Stimulated activated CD8-positive, alpha-beta memory T cell treated with anti-CD3 and anti-CD28 coated beads, Interleukin-7, amount 100 ng/mL, for 48 hours (primary cell): ENCODE data around the gene RIPOR2.

ENCODE experiments used
- DNase-seq, 2 donors: peaks; one replicate each; pipeline ENCODE4 v3.0.0-alpha.2; 2020; ENCODE audit warnings: low read depth in 1 of 2; ENCODE audit errors: extremely low read depth in 1 of 2

RIPOR2 gene

DNA sequence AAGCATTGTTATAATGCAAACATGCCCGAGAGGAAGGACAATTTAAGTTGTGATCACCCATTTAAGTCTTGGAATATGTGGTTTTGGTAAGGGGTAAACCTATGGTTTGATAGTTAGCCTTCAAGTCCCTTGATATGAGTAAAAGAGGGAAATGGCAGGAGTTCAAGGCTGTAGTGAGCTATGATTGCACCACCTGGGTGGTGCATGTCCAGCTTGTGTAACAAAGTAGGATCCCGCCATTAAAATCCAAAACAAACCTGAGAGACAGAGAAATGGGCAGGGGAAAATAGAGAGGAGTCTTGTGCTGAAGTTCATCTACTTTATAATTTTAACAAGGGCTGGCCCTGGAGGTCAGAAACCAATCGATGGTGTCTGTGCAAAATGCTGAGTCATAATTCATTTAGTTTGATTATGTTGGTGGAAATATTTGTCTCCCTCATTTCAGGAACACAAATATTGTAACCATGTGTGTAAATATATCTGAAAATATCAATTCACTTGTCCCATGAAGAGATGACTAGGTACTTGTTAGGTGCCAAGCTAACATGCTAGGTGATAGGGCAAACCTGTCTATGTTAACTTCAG lies 113.8 kb downstream of the RIPOR2 start:
- DNase-seq = no peak

GRCh38 chr6:24818346-24818745 lies 117.4 kb downstream of the RIPOR2 start:
- no peak for DNase-seq

DNA sequence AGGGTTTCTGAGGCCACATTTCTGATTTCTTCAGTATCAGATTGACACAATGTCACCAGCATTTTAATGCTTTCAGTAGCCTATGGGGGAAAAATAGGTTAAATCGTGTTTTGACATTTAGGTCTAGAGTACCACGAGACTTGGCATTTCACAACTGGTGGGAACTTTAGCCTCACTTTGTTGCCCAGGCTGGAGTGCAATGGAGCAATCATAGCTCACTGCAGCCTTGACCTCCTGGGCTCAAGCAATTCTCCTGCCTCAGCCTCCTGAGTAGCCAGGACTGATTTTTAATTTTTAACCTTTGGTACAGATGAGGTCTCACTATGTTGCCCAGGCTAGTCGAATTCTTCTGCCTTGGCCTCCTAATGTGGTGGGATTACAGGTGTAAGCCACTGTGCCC lies 126.0 kb downstream of the RIPOR2 start:
- no peak for DNase-seq

- DNase-seq = no peak
These were observed 128.2 kb downstream of the RIPOR2 start for GRCh38 chr6:24807584-24807983.

DNA sequence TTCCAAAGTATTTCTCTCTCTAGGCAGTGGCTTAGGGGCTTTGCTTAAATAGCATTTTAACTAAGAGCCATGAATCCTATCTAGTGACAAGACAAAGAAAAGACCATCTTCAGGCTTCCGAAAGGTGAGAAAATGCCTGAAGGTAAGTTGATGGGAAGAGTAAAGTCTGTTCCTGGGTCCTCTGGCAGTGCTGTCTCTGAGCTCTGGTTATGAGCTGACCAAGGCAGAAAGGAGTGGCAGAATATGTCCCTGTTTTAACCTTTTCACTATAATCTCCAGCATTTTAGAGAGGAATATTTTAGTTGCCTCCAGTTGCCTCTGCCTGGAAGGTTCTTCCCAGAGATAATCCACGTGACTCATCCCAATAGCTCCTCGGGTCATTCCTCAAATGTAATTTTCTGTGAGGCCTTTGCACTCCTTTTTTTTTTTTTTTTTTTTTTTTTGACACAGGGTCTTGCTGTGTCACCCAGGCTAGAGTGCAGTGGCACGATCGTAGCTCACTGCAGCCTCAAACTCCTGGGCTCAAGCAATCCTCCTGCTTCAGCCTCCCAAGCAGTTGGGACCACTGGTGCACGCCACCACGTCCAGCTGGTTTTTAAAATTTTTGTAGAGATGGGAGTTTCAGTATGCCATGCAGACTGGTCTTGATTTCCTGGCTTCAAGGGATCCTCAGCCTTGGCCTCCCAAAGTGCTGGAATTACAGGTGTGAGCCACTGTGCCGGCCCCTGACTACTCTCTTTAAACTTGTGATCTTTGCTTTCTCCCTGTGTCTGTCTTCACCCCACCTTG lies 133.3 kb downstream of the RIPOR2 start:
- DNase-seq = no peak

- no peak for DNase-seq
These were observed 136.2 kb downstream of the RIPOR2 start for GRCh38 chr6:24799541-24799915.

DNA sequence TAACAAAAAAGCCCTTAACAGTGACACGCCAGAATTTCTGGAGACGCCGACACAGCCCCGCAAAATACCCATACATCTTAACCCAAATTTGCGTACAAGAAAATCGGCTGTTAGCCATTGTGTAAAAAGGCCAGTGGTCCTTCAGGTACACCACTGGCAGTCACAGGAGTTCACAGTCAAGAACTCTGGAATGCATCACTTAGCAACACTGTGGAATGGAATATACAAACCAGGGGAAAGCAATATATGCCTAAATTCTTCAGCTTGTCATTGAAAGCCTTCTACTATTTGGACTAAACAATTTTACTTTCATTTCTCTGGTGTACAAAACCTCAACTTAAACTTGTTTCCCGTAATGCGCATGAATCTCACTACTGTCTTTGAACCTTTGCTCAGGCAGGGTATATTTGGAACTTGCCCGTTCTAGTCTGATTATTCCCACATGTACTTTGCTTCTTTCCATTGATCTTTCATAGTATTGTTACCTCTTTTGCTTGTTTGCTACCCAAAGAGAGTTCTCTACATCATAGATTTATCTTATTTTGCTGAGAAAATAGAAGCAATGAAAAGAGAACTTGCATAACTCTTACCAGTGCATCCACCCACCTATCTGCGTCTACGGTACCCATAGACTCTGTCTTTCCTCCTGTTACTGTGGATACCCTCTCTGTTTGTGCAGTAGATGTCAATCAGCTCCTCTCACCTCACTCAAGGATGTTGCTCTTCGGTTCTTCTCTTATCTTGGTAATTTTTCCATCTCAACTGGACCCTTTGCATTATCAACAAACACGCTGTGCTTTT lies 136.8 kb downstream of the RIPOR2 start, which contains the start of gene ARMH2:
Gene ARMH2, minus strand, starts transcription at position 178 of the 801 bp plus-strand sequence. Its CDS starts 60 bp downstream, at position 118.
- DNase-seq = no peak

DNA sequence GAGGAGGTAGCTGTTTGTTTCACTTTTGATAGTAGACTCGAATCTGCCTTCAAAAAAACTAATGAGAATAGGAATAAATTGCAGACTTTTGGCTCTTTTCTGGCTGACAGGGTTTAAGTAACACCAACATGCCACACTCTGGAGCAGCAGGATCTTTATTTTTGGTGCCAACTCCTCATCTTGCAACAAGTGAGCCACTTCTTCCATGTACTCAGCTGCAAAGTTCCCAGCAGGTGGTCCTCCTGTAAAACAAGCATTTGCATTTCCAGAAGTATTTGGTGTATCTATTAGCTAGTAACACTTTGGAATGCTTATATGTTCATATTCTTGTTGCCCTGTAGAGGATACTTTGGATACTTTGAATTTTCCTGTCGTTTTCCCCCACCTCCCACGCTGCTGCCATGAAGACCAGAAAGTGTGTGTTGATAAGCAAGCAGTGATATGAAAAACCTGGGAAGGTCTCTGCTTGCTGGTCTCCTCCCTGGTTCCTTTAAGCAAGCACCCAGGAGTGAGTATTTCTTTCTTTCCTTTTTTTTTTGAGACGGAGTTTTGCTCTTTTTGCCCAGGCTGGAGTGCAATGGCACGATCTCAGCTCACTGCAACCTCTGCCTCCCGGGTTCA lies 138.1 kb downstream of the RIPOR2 start:
- no peak for DNase-seq

GRCh38 chr6:24796616-24797290 lies 139.0 kb downstream of the RIPOR2 start:
- no peak for DNase-seq

- no peak for DNase-seq
These were observed 140.7 kb downstream of the RIPOR2 start for GRCh38 chr6:24795106-24795505.

- DNase-seq = no peak
These were observed 147.6 kb downstream of the RIPOR2 start for GRCh38 chr6:24788031-24788665.

- no peak for DNase-seq
These were observed 155.6 kb downstream of the RIPOR2 start for GRCh38 chr6:24780206-24780605.

DNA sequence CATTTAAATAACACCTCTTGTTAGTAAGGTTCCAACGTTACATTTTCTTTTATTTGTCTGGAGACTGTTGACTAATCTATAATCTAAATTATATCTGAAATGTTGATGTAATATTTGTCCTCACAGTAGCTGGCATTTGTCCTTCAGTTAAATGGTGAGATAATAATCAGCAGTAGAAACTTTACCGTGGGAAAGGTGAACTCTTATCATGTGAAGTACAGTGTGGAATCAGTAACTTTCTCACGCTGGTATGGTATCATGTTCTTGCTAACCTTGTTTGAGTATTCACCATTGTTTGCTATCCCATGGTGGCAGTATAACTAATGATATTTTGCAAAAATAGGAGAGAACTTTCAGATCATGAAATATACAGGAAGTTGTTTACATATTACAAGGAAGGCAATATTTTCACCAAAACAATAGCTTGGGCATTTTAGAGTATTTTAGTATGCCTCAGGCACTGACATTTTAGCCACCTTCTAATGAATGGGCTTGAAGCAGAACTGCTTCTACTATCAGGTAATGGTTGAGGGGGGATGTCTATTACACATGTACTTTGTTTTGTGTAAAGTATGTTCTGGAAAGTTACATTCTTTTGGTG lies 156.2 kb downstream of the RIPOR2 start:
- DNase-seq = no peak

DNA sequence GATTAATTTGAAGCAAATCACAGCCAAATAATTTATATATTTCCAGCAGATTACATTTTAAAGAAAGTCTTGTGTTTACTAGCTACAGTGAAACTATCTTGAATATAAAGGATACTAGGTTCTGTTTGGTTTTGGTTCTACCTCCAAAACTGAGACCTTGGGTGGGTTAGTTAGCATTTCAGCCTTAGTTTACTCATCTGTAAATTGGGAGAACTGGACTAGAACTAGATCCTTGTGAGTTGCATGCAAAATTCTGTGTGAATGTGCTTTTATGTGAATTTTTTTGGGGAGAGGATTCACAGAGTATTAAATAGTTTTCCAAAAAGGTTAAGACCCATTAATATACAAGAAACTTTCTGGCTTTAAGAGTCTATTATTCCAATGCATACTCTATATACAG lies 156.9 kb downstream of the RIPOR2 start:
- no peak for DNase-seq

DNA sequence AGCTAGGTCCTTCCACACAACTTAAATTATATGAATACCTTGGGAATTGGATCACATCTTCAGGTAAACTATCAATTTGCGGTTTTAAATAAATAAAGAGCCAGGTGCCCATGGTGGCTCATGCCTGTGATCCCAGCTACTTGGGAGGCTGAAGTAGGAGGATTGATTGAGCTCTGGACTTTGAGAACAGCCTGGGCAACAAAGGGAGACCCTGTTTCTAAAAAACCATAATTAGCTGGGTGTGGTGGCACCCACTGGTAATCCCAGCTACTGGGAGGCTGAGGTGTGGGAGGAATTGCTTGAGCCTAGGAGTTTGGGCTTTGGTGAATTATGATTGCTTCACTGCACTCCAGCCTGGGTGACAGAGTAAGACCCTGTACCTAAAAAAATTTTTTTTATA lies 157.6 kb downstream of the RIPOR2 start:
- no peak for DNase-seq

- no peak for DNase-seq
These were observed 158.5 kb downstream of the RIPOR2 start for GRCh38 chr6:24777227-24777626.

- DNase-seq = peak in 1 of 2 donors; percentile 24
These were observed 160.2 kb downstream of the RIPOR2 start for GRCh38 chr6:24775520-24776058.

GRCh38 chr6:24774696-24775519 lies 160.9 kb downstream of the RIPOR2 start, which contains the start of gene GMNN:
GMNN (plus strand) TSS chr6:24774937; CDS start chr6:24777247, 2,310 bp downstream.
- DNase-seq = peak; percentile 96 to 99

GRCh38 chr6:24768361-24768760 lies 167.4 kb downstream of the RIPOR2 start:
- no peak for DNase-seq
